Vagina (tissue), 2 donors: ENCODE data around the gene GLG1.
"Not testable (repeated sequence)": the region's sequence is repeated elsewhere in the genome, so short reads cannot be mapped to it uniquely, and the experiment has no call there.

ENCODE experiments used
- CTCF ChIP-seq, 3 experiments: fragments of 450-650 bp in 2 of 3; fragments of 200-600 bp in 1 of 3; sonication (generic) in 1 of 3; IDR thresholded peaks; one replicate each; pipeline ENCODE4 v1.5.1; 2017 to 2019; ENCODE audit warnings: antibody characterized with exemption in 3 of 3, mild to moderate bottlenecking in 2 of 3, moderate library complexity in 2 of 3
- POLR2A ChIP-seq, 2 donors: fragments of 450-650 bp; IDR thresholded peaks; one replicate each; pipeline ENCODE4 v1.6.1; 2017; ENCODE audit warnings: antibody characterized with exemption in 2 of 2, mild to moderate bottlenecking in 2 of 2, moderate library complexity in 2 of 2
- POLR2AphosphoS5 ChIP-seq, 2 donors: sonication (generic); formaldehyde crosslinking; IDR thresholded peaks; one replicate each; pipeline ENCODE4 v1.9.0; 2017; ENCODE audit warnings: antibody characterized with exemption in 2 of 2, mild to moderate bottlenecking in 2 of 2, low read depth in 1 of 2; ENCODE audit not compliant: insufficient read depth in 1 of 2

GRCh38 chr16:74423721-74424120 lies 183.2 kb downstream of the GLG1 start:
- not testable (repeated sequence) for TF ChIP-seq CTCF (IDR thresholded peaks at IDR 0.05); POLR2A (IDR thresholded peaks at IDR 0.05); POLR2AphosphoS5 (IDR thresholded peaks at IDR 0.05; ENCODE audit: insufficient read depth in 1 of 2, low read depth in 1 of 2)
